ENCODE measurements around the gene RNASEH2A. TPM values are rescaled to one million over a fixed set of nuclear protein-coding genes. Genes with fewer than 3 reads are reported as not detected.

The RNASEH2A gene
- total and polyA plus RNA-seq, 2 of the 13 experiments (the other 11 are each of a cell fraction or from before 2014, with no cell fraction given) = 25.1 to 35.8 TPM

DNA sequence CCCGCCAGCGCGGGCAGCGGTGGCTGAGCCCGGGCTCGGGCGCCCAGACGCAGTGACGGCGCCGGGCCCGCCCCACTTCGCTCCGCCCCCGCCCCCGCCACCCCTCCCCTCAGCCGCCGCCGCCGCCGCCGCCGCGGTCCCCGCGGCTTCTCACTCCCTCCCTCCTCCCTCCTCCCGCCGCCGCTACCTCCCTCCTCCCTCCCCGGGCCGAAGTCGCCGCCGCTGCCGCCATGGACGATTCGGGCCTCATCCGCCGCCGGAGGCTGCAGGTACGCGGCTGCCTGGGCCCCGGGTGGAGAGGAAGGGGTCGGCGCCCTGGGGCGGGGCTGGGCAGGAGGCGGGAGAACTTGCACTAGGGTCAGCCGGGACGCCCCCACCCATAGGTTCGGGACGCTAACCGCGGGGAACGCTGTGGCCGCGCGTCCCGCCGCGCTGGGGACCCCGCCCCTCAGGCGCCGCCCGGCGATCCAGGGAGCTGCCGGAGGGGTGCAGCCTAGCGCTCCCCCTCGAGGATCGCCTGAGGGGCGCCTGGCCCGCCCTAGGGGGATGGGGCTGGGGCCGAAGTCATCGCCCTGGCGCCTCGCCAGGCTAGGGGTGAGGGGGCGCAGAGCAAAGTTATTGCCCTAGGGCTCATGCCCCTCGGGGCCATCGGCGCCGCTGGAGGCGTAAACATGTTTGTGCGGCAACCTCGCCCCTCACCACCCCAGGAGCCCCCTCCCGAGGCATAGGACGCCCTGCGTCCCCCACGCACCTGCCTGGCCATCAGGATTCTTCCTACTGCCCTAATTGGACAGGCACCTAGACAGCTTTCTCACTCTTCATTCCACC is 27.6 kb downstream of the RNASEH2A start:
- Histone ChIP-seq H3K4me1 (ENCODE audit: insufficient read depth, low read length) (peaks cover 55% of the 10 kb centered on the region), H2AFZ (ENCODE audit: low read length) (no peak overlapping the region), H3K4me3 (replicated peaks in 1 of 3; ENCODE audit: insufficient read depth in 1 of 3, low read depth in 2 of 3, low read length in 3 of 3) (peak overlapping the region; percentile 46 to 79 (median 67); a peak in 5 of 6 replicates), H4K20me1 (ENCODE audit: insufficient read depth, low read length) (no peaks in the 10 kb centered on the region), H3K79me2 (ENCODE audit: insufficient read depth, low read length) (no peaks in the 10 kb centered on the region), H3K27me3 (ENCODE audit: control insufficient read depth in 1 of 2, insufficient read depth in 2 of 2, low read length in 2 of 2) (peaks cover 0 to 30% of the 10 kb centered on the region in 2 experiments; a peak in 2 of 5 replicates), H3K9ac (ENCODE audit: insufficient read depth, low read depth, low read length) (0 out of 2 replicates have a peak overlapping the region, but pooled peaks have one; percentile 36), H3K36me3 (replicated peaks in 1 of 2; ENCODE audit: control insufficient read depth in 1 of 2, insufficient read depth in 2 of 2, low read length in 2 of 2) (no peaks in the 10 kb centered on the region), H3K27ac (ENCODE audit: extremely low read length, insufficient read depth, low read length) (no peak overlapping the region), H3K9me3 (ENCODE audit: low read length) (no peaks in the 10 kb centered on the region), H3K4me2 (ENCODE audit: low read depth, low read length) (peak overlapping the region; percentile 65)
- no TSS peak for BruUV-seq (replicated peaks)
- intact Hi-C loops (cut with micrococcal nuclease; ENCODE audit: unreplicated experiment) = no loop called here
- in situ Hi-C loops (cut with HindIII; ENCODE audit: extremely low pct_ligation_motif_present, low pct_unique_long_range_greater_than_20kb) = no loop called here
- under 1% methylated on average over 21 of the region's 87 CpGs for WGBS (ENCODE audit: low lambda C conversion rate)
- no peak for ATAC-seq
- FAIRE-seq = no peak
- DNase-seq (ENCODE audit: low spot score) = no peak
- ChIA-PET POLR2A (no interaction called here), CTCF (ENCODE audit: low intra/inter-chr PET ratio, low total read pairs) (no interaction called here)
- TF ChIP-seq TP53 (CRISPR knock-in tag; conservative IDR thresholded peaks at IDR 0.05) = no peak
- no peak for TF ChIP-seq NFRKB (IDR thresholded peaks at IDR 0.05)
- no peak for TF ChIP-seq CENPX (CRISPR knock-in tag; IDR thresholded peaks at IDR 0.05)
- TF ChIP-seq MAZ (IDR thresholded peaks at IDR 0.05; ENCODE audit: borderline replicate concordance, low read depth, low read length) = no peak
- 0 out of 2 replicates have a peak, but pooled peaks have one; percentile 71 for TF ChIP-seq MAZ (CRISPR knock-in tag; IDR thresholded peaks at IDR 0.05; ENCODE audit: low read depth)
- peak; percentile 79 for TF ChIP-seq ZNF777 (CRISPR knock-in tag; IDR thresholded peaks at IDR 0.05)
- TF ChIP-seq MBD4 (IDR thresholded peaks at IDR 0.05; ENCODE audit: borderline replicate concordance, low read length) = no peak
- TF ChIP-seq ARHGAP35 (CRISPR knock-in tag; IDR thresholded peaks at IDR 0.05; ENCODE audit: borderline replicate concordance) = no peak
- TF ChIP-seq, protein P1, sequence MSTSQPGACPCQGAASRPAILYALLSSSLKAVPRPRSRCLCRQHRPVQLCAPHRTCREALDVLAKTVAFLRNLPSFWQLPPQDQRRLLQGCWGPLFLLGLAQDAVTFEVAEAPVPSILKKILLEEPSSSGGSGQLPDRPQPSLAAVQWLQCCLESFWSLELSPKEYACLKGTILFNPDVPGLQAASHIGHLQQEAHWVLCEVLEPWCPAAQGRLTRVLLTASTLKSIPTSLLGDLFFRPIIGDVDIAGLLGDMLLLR (CRISPR knock-in tag; IDR thresholded peaks at IDR 0.05) = no peak
- TF ChIP-seq, protein P2, sequence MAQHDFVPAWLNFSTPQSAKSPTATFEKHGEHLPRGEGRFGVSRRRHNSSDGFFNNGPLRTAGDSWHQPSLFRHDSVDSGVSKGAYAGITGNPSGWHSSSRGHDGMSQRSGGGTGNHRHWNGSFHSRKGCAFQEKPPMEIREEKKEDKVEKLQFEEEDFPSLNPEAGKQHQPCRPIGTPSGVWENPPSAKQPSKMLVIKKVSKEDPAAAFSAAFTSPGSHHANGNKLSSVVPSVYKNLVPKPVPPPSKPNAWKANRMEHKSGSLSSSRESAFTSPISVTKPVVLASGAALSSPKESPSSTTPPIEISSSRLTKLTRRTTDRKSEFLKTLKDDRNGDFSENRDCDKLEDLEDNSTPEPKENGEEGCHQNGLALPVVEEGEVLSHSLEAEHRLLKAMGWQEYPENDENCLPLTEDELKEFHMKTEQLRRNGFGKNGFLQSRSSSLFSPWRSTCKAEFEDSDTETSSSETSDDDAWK (CRISPR knock-in tag; IDR thresholded peaks at IDR 0.05) = no peak
- TF ChIP-seq TBX2 (CRISPR knock-in tag; IDR thresholded peaks at IDR 0.05; ENCODE audit: borderline replicate concordance) = 0 out of 2 replicates have a peak, but pooled peaks have one; percentile 17
- no peak for TF ChIP-seq PTBP1 (IDR thresholded peaks at IDR 0.05; ENCODE audit: low read depth, low read length, poor library complexity, severe bottlenecking)
- TF ChIP-seq, protein P3, sequence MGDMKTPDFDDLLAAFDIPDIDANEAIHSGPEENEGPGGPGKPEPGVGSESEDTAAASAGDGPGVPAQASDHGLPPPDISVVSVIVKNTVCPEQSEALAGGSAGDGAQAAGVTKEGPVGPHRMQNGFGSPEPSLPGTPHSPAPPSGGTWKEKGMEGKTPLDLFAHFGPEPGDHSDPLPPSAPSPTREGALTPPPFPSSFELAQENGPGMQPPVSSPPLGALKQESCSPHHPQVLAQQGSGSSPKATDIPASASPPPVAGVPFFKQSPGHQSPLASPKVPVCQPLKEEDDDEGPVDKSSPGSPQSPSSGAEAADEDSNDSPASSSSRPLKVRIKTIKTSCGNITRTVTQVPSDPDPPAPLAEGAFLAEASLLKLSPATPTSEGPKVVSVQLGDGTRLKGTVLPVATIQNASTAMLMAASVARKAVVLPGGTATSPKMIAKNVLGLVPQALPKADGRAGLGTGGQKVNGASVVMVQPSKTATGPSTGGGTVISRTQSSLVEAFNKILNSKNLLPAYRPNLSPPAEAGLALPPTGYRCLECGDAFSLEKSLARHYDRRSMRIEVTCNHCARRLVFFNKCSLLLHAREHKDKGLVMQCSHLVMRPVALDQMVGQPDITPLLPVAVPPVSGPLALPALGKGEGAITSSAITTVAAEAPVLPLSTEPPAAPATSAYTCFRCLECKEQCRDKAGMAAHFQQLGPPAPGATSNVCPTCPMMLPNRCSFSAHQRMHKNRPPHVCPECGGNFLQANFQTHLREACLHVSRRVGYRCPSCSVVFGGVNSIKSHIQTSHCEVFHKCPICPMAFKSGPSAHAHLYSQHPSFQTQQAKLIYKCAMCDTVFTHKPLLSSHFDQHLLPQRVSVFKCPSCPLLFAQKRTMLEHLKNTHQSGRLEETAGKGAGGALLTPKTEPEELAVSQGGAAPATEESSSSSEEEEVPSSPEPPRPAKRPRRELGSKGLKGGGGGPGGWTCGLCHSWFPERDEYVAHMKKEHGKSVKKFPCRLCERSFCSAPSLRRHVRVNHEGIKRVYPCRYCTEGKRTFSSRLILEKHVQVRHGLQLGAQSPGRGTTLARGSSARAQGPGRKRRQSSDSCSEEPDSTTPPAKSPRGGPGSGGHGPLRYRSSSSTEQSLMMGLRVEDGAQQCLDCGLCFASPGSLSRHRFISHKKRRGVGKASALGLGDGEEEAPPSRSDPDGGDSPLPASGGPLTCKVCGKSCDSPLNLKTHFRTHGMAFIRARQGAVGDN (CRISPR knock-in tag; IDR thresholded peaks at IDR 0.05) = peak; percentile 51
- TF ChIP-seq ZNF672 (CRISPR knock-in tag; IDR thresholded peaks at IDR 0.05) = no peak
- TF ChIP-seq ZNF75D (CRISPR knock-in tag; IDR thresholded peaks at IDR 0.05; ENCODE audit: borderline replicate concordance) = no peak
- TF ChIP-seq, protein P4, sequence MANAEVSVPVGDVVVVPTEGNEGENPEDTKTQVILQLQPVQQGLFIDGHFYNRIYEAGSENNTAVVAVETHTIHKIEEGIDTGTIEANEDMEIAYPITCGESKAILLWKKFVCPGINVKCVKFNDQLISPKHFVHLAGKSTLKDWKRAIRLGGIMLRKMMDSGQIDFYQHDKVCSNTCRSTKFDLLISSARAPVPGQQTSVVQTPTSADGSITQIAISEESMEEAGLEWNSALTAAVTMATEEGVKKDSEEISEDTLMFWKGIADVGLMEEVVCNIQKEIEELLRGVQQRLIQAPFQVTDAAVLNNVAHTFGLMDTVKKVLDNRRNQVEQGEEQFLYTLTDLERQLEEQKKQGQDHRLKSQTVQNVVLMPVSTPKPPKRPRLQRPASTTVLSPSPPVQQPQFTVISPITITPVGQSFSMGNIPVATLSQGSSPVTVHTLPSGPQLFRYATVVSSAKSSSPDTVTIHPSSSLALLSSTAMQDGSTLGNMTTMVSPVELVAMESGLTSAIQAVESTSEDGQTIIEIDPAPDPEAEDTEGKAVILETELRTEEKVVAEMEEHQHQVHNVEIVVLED (CRISPR knock-in tag; IDR thresholded peaks at IDR 0.05; ENCODE audit: borderline replicate concordance) = 0 out of 2 replicates have a peak, but pooled peaks have one; percentile 12
